ENCODE results near the gene CUEDC1. TPM values are rescaled to one million over a fixed set of nuclear protein-coding genes. Genes with fewer than 3 reads are reported as not detected.

The CUEDC1 gene
- total and polyA plus RNA-seq, 2 of the 13 experiments (the other 11 are each of a cell fraction or from before 2014, with no cell fraction given) = 7.4 to 12.9 TPM

GRCh38 chr17:57892820-57893595 is 62.2 kb downstream of the CUEDC1 start (continued):
- TF ChIP-seq, protein P1, sequence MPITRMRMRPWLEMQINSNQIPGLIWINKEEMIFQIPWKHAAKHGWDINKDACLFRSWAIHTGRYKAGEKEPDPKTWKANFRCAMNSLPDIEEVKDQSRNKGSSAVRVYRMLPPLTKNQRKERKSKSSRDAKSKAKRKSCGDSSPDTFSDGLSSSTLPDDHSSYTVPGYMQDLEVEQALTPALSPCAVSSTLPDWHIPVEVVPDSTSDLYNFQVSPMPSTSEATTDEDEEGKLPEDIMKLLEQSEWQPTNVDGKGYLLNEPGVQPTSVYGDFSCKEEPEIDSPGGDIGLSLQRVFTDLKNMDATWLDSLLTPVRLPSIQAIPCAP (CRISPR knock-in tag; IDR thresholded peaks at IDR 0.05; ENCODE audit: low read depth) = no peak; the same call in 1 of the 2 replicates
- TF ChIP-seq ZBTB8A (CRISPR knock-in tag; IDR thresholded peaks at IDR 0.05; ENCODE audit: borderline replicate concordance, low read depth) = 0 out of 2 replicates have a peak, but pooled peaks have one; percentile 81
- no peak for TF ChIP-seq ZNF256 (CRISPR knock-in tag; conservative IDR thresholded peaks at IDR 0.05)
- 0 out of 2 replicates have a peak, but pooled peaks have one; percentile 73 for TF ChIP-seq U2AF2 (IDR thresholded peaks at IDR 0.05; ENCODE audit: low read depth, low read length)
- TF ChIP-seq ZNF543 (CRISPR knock-in tag; IDR thresholded peaks at IDR 0.05) = 0 out of 2 replicates have a peak, but pooled peaks have one; percentile 63
- TF ChIP-seq TOPORS (CRISPR knock-in tag; IDR thresholded peaks at IDR 0.05) = 0 out of 2 replicates have a peak, but pooled peaks have one; percentile 28
- no peak for TF ChIP-seq BATF2 (CRISPR knock-in tag; IDR thresholded peaks at IDR 0.05)
- peak; percentile 52; the same call in 1 of the 2 replicates for TF ChIP-seq MED1 (CRISPR knock-in tag; IDR thresholded peaks at IDR 0.05)
- TF ChIP-seq, protein P2, sequence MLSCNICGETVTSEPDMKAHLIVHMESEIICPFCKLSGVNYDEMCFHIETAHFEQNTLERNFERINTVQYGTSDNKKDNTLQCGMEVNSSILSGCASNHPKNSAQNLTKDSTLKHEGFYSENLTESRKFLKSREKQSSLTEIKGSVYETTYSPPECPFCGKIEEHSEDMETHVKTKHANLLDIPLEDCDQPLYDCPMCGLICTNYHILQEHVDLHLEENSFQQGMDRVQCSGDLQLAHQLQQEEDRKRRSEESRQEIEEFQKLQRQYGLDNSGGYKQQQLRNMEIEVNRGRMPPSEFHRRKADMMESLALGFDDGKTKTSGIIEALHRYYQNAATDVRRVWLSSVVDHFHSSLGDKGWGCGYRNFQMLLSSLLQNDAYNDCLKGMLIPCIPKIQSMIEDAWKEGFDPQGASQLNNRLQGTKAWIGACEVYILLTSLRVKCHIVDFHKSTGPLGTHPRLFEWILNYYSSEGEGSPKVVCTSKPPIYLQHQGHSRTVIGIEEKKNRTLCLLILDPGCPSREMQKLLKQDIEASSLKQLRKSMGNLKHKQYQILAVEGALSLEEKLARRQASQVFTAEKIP (CRISPR knock-in tag; IDR thresholded peaks at IDR 0.05; ENCODE audit: borderline replicate concordance) = no peak
- TF ChIP-seq ZFP90 (CRISPR knock-in tag; IDR thresholded peaks at IDR 0.05; ENCODE audit: borderline replicate concordance) = no peak
- TF ChIP-seq ZNF335 (CRISPR knock-in tag; IDR thresholded peaks at IDR 0.05) = no peak
- TF ChIP-seq, protein P3, sequence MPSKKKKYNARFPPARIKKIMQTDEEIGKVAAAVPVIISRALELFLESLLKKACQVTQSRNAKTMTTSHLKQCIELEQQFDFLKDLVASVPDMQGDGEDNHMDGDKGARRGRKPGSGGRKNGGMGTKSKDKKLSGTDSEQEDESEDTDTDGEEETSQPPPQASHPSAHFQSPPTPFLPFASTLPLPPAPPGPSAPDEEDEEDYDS (CRISPR knock-in tag; IDR thresholded peaks at IDR 0.05) = no peak; the same call in 1 of the 2 replicates
- peak; percentile 75 for TF ChIP-seq ZNF230 (CRISPR knock-in tag; IDR thresholded peaks at IDR 0.05)
- TF ChIP-seq FOXC1 (CRISPR knock-in tag; IDR thresholded peaks at IDR 0.05; ENCODE audit: borderline replicate concordance) = no peak; the same call in 1 of the 2 replicates
- TF ChIP-seq SIN3A (IDR thresholded peaks at IDR 0.05; ENCODE audit: borderline replicate concordance, low read depth, low read length) = 0 out of 2 replicates have a peak, but pooled peaks have one; percentile 53
- peak; percentile 76; the same call in 1 of the 2 replicates for TF ChIP-seq ZNF891 (CRISPR knock-in tag; IDR thresholded peaks at IDR 0.05)
- TF ChIP-seq ELF1 (CRISPR knock-in tag; IDR thresholded peaks at IDR 0.05) = 0 out of 2 replicates have a peak, but pooled peaks have one; percentile 12
- TF ChIP-seq KDM6A (CRISPR knock-in tag; IDR thresholded peaks at IDR 0.05; ENCODE audit: low read depth) = peak; percentile 53; the same call in 1 of the 2 replicates
- peak; percentile 64 for TF ChIP-seq POLR2AphosphoS5 (IDR thresholded peaks at IDR 0.05; ENCODE audit: low read depth, low read length)
- peak; percentile 69 for TF ChIP-seq ZNF770 (CRISPR knock-in tag; IDR thresholded peaks at IDR 0.05)
- peak; percentile 58 for TF ChIP-seq TBL1XR1 (IDR thresholded peaks at IDR 0.05; ENCODE audit: borderline replicate concordance, low read length, partially characterized antibody)
- TF ChIP-seq ZSCAN20 (CRISPR knock-in tag; IDR thresholded peaks at IDR 0.05; ENCODE audit: borderline replicate concordance) = no peak
- no peak for TF ChIP-seq ZNF460 (CRISPR knock-in tag; IDR thresholded peaks at IDR 0.05; ENCODE audit: borderline replicate concordance)
- TF ChIP-seq SMARCE1 (IDR thresholded peaks at IDR 0.05; ENCODE audit: borderline replicate concordance) = no peak

Measured in HepG2 (cell line).